Measurements from ENCODE around the gene CORO1C.
"Not testable (repeated sequence)": the region's sequence is repeated elsewhere in the genome, so short reads cannot be mapped to it uniquely, and the experiment has no call there.

The CORO1C gene

DNA sequence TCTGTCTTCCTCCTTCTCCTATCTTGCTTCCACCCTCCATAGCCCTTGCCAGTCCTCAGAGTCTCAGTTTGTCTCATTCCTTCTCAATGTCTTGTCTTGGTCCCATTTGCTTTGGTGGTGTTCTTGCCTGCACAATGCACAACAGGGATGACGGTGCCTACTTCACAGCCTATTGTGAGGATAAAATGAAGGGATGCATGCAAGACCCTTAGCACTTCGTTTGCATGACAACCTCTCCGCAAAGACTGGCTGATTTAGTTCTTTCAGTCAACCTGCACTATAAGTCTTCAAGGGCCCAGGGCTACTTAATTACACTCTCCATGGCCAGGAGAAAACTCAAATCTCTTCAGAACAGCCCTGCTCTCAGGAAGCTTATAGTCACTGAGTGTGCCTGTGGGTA, 106.1 kb downstream of the CORO1C start:
- TF ChIP-seq, protein P1, sequence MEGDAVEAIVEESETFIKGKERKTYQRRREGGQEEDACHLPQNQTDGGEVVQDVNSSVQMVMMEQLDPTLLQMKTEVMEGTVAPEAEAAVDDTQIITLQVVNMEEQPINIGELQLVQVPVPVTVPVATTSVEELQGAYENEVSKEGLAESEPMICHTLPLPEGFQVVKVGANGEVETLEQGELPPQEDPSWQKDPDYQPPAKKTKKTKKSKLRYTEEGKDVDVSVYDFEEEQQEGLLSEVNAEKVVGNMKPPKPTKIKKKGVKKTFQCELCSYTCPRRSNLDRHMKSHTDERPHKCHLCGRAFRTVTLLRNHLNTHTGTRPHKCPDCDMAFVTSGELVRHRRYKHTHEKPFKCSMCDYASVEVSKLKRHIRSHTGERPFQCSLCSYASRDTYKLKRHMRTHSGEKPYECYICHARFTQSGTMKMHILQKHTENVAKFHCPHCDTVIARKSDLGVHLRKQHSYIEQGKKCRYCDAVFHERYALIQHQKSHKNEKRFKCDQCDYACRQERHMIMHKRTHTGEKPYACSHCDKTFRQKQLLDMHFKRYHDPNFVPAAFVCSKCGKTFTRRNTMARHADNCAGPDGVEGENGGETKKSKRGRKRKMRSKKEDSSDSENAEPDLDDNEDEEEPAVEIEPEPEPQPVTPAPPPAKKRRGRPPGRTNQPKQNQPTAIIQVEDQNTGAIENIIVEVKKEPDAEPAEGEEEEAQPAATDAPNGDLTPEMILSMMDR (conservative IDR thresholded peaks at IDR 0.05): no peak
- H3K27ac ChIP-seq: peak overlapping the region; percentile 23

DNA sequence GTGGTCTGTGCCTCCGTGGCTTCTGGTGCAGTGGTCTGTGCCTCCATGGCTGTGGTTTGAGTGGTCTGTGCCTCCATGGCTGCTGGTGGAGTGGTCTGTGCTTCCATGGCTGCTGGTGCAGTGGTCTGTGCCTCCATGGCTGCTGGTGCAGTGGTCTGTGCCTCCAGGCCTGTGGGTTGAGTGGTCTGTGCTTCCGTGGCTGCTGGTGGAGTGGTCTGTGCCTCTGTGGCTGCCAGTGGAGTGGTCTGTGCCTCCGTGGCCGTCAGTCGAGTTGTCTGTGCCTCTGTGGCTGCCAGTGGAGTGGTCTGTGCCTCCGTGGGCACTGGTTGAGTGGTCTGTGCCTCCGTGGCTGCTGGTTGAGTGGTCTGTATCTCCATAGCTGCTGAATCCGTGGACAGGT, 107.7 kb downstream of the CORO1C start:
- H3K27ac ChIP-seq: no peak overlapping the region
- TF ChIP-seq, protein P1 (conservative IDR thresholded peaks at IDR 0.05): no peak

DNA sequence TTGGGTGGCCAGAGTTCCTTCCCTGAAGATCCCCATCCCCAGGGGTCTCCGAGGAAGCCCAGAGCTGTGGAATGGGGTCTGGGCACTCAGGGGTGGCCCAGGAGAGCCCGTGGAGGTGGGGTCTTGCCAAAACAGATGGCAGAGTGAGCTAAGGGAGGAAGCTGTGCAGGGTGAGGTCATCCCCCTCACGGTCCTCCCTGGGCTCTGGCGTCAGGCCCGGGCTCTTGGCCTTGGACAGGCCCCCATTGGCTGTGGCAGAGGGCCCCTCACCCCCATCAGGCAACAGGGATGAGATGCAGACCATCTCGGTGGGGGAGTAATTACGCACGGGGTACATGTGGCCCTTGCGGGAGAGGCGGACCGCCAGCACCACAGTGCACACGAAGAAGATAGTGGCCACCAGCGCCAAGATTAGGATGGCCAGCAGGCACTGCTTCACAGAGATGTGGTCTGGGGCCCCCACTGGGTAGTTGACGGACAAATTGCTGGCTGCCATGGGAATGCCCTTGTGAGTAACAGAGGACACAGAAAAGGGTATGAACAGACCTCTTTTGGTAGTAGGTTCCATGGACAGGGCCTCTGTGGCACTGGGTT, 108.3 kb downstream of the CORO1C start:
- TF ChIP-seq, protein P1 (conservative IDR thresholded peaks at IDR 0.05): no peak
- H3K27ac ChIP-seq: no peak overlapping the region

DNA sequence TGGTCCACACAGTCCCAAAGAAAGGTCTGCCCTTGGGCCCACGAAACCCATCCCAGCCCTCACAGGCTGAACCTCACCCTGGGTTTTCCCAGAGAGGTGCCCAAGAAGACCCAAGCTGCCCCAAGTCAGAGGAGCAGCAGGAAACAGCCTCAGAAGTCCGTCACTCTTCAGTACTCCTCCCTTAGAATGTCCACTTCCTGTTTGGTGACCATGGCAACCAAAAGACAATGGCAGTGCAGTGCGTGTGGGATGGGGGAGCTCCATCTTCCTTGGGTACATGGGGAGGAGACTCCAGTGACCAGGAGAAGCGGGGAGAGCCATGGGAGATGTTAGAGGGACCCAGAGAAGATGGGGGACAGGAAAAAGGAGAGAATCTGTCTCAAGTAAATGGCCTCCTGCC, 108.9 kb downstream of the CORO1C start:
- H3K27ac ChIP-seq: no peak overlapping the region
- TF ChIP-seq, protein P1 (conservative IDR thresholded peaks at IDR 0.05): no peak

DNA sequence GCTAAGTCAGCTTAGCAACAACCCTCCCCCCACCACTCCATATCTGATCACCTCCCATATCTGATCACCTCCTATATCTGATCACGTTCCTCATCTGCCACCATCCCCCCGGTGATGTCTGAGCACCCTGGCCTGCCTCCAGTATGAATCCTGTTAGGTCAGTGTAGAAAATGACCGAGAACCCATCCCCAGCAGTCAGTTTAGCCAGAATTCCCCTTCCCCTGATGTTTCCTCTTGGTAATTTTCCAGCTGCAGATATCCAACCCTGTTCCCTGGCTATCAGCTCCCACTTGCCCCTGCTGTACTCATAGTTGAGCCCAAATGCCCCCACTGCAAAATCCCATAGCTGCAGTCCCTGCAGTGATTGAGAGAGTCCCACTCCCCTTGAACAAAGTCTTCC, 110.2 kb downstream of the CORO1C start:
- TF ChIP-seq, protein P1 (conservative IDR thresholded peaks at IDR 0.05): no peak
- H3K27ac ChIP-seq: no peak overlapping the region

DNA sequence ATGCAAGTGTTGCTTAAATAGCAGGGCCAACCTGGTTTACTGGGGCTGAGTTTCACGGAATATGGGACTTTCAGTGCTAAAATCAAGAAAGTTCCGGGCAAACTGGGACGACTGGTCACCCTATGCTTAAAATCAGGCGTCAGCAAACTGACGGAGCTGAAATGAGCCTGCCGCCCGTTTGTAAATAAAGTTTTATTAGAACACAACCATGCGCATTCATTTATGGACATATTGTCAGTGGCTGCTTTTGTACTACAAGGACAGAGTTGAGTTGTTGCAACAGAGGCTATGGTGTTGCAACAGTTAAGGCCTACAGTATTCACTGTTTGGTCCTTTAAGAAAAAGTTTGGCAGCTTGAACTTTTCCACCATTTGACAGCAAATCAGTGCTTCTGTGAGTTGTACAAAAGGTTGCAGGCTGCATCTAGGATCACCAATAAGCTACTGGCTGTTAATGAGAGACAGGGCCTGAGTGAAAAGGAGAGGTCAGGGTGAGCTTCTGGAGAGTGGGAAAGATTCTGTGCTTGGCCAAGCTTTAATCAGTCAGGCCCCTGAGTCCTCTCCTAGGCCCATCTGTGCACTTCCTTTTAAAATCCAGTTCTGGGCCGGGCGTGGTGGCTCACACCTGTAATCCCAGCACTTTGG, 111.0 kb downstream of the CORO1C start:
- H3K27ac ChIP-seq: no peak overlapping the region
- TF ChIP-seq, protein P1 (conservative IDR thresholded peaks at IDR 0.05): no peak

DNA sequence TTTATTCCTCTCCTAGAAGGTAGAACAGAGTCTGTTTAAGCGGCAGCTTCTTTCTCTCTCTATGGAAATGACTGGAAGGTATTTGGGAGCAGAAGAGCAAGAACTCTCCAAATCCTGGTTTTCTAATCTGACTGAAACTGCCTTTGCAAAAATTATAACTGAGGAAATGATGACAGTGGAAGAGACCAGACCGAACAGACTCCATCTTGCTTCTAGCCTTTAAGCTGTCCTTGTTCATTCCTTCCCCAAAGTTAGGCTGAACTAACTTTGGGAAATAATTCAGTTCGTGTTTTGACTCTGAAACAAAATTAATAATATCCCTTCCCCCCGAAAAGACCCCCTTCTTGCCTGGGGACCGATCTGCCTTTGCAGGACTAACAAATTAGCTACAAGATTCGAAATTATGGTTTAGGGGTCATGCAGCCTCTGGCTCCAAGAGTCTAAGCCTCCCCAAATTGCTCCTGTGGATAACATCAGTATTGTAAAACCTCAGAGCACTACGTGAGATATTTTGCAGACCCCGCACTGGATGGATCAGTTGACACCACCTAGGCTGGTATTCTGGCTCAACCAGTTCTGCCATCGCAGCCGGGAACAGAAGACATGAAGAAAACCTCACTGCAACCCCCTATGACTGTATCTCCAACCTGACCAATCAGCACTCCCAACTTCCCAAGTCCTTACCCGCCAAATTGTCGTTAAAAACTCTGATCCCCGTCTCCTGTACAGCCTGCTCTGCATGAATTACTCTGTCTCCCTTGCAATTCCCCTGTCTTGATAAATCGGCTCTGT, 111.8 kb downstream of the CORO1C start:
- no peak overlapping the region for H3K27ac ChIP-seq

DNA sequence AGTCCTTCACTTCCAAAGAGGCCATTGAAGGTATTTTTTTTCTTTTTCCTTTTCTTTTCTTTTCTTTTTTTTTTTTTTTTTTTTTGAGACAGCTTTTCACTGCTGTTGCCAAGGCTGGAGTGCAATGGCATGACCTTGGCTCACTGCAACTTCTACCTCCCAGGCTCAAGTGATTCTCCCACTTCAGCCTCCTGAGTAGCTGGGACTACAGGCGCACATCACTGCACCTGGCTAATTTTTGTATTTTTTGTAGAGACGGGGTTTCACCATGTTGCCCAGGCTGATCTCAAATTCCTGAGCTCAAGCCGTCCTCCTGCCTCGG, 112.4 kb downstream of the CORO1C start:
- not testable (repeated sequence) for H3K27ac ChIP-seq

More for the DNA sequence above, 111.8 kb downstream of the CORO1C start:
- TF ChIP-seq, protein P1 (conservative IDR thresholded peaks at IDR 0.05): no peak
